HG03060 (cell line): ENCODE measurements around the gene MED13L.
"Not testable (repeated sequence)": the region's sequence is repeated elsewhere in the genome, so short reads cannot be mapped to it uniquely, and the experiment has no call there.

Experiments
- ATAC-seq: cut with Tn5 transposase; IDR thresholded peaks from one replicate; pipeline ENCODE4 v1.9.1; 2021; ENCODE audit warnings: low read depth, moderate number of reproducible peaks; ENCODE audit not compliant: unreplicated experiment

The MED13L gene

DNA sequence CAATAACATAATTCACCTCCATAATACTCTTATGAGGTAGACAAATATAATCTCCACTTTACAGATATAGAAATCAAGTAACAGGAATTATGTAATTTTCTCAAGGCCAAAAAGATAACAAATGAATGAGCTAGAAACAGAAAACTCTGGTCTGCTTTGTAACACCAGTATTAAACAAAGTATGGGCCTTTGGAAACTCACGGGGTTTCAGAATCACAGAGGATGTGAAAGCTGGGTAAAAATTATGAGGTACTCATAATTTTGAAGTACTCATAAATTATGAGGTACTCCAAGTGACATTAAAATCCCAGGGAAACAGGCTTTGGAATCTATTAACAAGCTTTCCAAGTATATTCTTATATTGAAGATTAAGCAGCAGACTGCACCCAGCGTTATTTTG lies 140.2 kb downstream of the MED13L start:
- no peak for ATAC-seq

DNA sequence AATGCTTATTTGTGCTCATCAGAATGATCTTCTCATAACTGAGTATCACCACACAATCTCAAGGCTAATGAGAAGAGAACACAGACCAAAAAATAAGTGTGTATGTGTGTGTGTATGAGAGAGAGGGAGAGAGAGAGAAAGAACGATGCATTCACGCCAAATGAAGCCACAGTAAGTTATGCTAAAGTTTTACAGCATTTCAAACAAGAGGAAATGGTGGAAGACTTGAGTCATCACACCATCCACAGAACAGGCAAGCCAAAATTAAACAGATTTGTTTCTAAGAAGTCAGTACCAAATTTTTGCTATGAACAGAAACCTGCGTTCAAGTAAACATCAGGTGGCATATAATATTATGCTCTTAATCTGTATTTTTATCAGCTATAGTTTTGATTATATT lies 141.2 kb downstream of the MED13L start:
- no peak for ATAC-seq

- ATAC-seq, result no peak
Measured at GRCh38 chr12:116135209-116135930, 142.1 kb downstream of the MED13L start.

DNA sequence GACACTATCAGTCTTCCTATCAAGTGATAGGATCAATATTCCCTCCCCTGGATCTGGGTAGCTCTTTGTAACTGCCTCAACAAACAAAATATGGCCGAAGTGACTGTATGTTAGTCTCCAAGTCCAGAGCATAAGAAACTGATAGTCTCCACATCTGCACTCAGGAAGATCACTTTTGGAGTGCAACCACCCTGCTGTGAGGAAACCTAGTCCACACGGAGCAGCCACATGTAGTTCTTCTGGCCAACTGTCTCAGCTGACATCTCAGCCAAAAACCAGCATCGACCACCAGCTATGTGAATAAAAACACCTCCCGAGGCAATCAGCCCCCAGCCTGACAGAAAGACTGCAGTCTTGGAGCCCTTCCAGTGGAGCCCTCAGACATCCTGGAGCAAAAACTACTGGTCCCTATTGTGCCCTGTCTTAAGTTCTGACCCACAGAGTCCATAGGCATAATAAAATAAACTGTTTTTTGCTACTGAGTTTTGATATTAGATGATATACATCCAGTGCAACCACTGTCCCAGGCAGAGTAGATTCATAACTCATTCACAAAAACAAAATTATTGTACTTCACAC lies 143.8 kb downstream of the MED13L start:
- ATAC-seq, result no peak

- no peak for ATAC-seq
Measured at GRCh38 chr12:116133149-116133548, 144.3 kb downstream of the MED13L start.

GRCh38 chr12:116131987-116132386 lies 145.5 kb downstream of the MED13L start:
- ATAC-seq, result not testable (repeated sequence)

GRCh38 chr12:116131176-116131575 lies 146.3 kb downstream of the MED13L start:
- no peak for ATAC-seq

DNA sequence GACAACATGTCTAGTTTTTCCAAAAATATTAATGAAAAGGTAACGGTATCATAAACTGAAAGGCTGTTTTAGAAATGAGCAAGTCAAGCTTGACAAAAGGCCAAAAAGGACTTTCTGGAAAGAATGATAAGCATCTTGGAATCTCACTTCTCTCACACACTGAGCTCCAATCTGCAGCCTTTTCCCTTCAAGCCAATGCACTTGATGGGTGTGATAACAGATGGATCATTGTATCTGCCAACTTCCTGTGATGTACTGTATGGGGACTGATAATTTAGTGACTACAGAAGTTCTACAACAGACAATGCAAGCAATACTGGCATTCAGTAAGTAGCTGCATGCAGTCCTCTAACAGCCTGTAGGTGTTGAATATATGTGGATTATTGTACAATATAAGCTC lies 147.1 kb downstream of the MED13L start:
- ATAC-seq, result no peak

- no peak for ATAC-seq
Measured at GRCh38 chr12:116128779-116129178, 148.7 kb downstream of the MED13L start.

GRCh38 chr12:116127859-116128258 lies 149.6 kb downstream of the MED13L start:
- ATAC-seq, result no peak

DNA sequence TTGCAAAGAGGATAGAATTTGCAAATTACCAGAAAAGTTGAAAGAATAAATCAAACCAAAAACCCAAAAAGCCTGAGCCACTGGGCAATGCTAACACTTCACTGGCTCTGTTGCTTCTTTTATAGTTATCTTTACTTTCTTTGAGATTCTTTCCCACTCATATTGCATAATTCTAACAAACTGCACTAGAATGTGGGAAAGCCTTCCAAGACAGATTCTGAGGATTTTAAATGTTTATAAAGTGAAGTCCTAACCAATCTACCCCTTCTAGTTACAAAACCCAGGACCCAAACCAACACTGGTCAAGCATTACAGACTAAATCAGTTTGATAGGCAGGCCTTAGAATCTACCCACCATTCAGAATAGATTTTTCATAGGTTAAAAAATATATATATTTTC lies 150.9 kb downstream of the MED13L start:
- no peak for ATAC-seq

GRCh38 chr12:116125956-116126566 lies 151.4 kb downstream of the MED13L start:
- no peak for ATAC-seq

GRCh38 chr12:116125084-116125483 lies 152.4 kb downstream of the MED13L start:
- ATAC-seq, result no peak

DNA sequence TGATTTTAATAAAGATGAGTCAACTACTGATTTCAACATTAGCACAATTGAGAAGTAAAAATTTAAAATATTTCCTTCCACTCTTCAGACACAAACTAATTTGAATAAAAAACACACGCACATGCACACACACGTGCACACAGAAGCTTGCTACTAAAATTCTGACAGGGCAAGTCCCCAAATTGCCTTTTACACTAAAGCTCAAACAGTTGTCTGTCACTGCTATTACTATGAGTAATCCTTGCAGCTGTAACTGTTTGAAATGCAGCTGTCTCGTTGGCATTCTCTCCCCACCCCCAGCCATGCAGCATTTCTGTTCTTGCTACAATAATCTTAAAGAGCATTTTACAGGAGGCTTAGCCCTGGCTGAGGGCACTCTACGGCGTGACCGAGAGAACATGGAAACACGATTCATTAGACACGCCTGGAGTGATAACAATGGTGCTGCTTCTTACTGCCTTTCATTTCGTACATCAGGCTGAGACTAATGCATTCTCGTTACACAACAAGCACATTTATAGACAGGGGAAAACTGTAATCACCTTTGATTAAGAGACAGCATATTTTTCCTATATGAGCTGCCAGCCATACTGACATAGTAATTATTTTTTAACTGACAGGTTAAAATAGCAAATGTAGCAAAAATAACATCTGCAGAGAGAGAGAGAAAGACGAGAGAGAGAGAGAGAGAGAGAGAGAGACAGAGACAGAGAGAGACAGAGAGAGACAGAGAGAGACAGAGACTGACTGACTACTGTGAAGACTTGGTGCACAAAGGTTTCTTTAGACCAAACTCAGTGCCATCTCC lies 153.8 kb downstream of the MED13L start:
- peak; percentile 54 for ATAC-seq

DNA sequence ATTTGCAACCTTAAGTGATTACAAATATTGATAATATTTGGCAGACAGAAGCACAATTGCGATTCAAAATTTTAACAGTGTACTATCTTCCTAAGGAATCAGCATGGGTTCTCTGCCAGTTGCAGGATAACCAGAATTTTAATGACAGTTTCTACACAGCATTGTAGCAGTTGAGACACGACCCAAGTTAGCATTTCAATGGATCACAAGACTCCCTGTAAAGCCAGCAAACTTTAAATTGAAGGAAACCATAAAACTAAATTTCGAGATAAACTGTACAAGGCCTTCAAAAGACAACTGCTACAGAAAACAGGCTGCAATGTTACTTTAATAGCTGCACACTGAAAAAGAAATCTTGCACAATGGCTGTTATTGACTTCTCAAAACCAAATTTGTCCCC lies 154.9 kb downstream of the MED13L start:
- no peak for ATAC-seq

DNA sequence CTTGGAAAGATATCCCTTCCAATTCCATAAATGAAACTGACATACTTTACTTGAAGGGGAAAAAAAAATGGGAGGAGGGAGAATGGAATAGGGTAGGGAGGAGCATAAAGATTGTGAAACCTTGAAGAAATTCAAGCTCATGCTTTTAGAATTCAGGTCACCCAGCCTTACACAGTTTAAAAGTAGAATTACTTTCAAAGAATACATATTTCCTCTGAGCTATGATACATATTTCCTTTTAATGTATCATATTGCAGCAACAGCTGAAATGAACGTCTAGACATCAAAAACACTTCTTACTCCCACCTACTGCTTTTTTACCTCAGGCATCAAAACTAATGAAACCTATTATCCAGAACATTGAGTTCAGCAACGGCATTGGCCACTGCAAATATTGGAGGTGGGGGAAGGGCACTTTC lies 156.0 kb downstream of the MED13L start:
- ATAC-seq, result no peak

- no peak for ATAC-seq
Measured at GRCh38 chr12:116116650-116117424, 160.7 kb downstream of the MED13L start.

DNA sequence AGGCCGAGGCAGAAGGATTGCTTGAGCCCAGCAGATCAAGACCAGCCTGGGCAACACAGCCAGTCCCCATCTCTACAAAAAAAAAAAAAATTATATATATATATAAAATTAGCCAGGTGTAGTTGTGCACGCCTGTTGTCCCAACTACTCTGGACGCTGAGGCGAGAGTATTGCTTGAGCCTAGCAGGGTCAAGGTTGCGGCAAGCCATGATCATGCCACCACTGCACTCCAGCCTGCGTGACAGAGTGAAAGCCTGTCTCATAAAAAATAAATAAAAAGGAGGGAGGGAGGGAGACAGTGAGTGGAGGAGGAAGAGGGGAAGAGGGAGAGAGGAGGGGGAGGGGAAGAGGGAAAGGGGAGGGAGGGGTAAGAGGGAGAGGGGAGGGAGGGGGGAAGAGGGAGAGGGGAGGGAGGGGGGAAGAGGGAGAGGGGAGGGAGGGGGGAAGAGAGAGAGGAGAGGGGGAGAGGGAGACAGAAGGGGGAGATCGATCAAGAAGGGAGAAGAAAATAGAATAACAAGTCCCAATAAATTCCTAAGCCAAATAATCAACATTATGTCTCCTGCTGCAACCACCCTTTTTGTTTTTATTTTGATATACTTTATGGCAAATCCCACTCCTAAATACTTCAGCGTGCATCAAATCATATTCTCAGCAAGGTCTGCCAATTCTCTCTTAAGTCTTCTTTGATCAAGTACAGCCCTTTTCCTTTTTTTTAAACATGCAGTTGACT lies 163.9 kb downstream of the MED13L start:
- no peak for ATAC-seq

GRCh38 chr12:116106870-116107269 lies 170.6 kb downstream of the MED13L start:
- ATAC-seq, result no peak
